ENCODE results near the gene ENDOU.

The ENDOU gene

GRCh38 chr12:47722136-47722834, 3.0 kb downstream of the ENDOU start:
- TF ChIP-seq CTCF (IDR thresholded peaks at IDR 0.05; ENCODE audit: low read length, missing control alignments), result no peak

GRCh38 chr12:47721431-47721973, 3.8 kb downstream of the ENDOU start:
- DNase-seq (ENCODE audit: low read depth), result no peak
- TF ChIP-seq CTCF (IDR thresholded peaks at IDR 0.05; ENCODE audit: low read length, missing control alignments), result no peak
- H3K4me3 ChIP-seq (replicated peaks; ENCODE audit: low read depth, low read length), result no peak overlapping the region

More at GRCh38 chr12:47722136-47722834, 3.0 kb downstream of the ENDOU start:
- DNase-seq (ENCODE audit: low read depth), result no peak
- H3K4me3 ChIP-seq (replicated peaks; ENCODE audit: low read depth, low read length), result no peak overlapping the region

GRCh38 chr12:47718531-47718930, 6.8 kb downstream of the ENDOU start:
- H3K4me3 ChIP-seq (replicated peaks; ENCODE audit: low read depth, low read length), result no peak overlapping the region
- DNase-seq (ENCODE audit: low read depth), result no peak
- TF ChIP-seq CTCF (IDR thresholded peaks at IDR 0.05; ENCODE audit: low read length, missing control alignments), result no peak

- H3K4me3 ChIP-seq (replicated peaks; ENCODE audit: low read depth, low read length), result no peak overlapping the region
- peak; percentile 93 for DNase-seq (ENCODE audit: low read depth)
- TF ChIP-seq CTCF (IDR thresholded peaks at IDR 0.05; ENCODE audit: low read length, missing control alignments), result peak; percentile 94
These were observed 7.7 kb downstream of the ENDOU start for GRCh38 chr12:47717443-47718193.

- no peak for DNase-seq (ENCODE audit: low read depth)
- no peak overlapping the region for H3K4me3 ChIP-seq (replicated peaks; ENCODE audit: low read depth, low read length)
- no peak for TF ChIP-seq CTCF (IDR thresholded peaks at IDR 0.05; ENCODE audit: low read length, missing control alignments)
These were observed 8.2 kb downstream of the ENDOU start for GRCh38 chr12:47717046-47717442.

GRCh38 chr12:47715877-47716548, 9.3 kb downstream of the ENDOU start:
- DNase-seq (ENCODE audit: low read depth), result no peak

More at GRCh38 chr12:47715877-47716548, 9.3 kb downstream of the ENDOU start:
- TF ChIP-seq CTCF (IDR thresholded peaks at IDR 0.05; ENCODE audit: low read length, missing control alignments), result no peak
- H3K4me3 ChIP-seq (replicated peaks; ENCODE audit: low read depth, low read length), result no peak overlapping the region
